Measurements from ENCODE around the gene AVPR2. TPM values are rescaled to one million over a fixed set of nuclear protein-coding genes. Genes with fewer than 3 reads are reported as not detected.
A peak's percentile ranks its signal among the peaks of the same experiment; 100 is the strongest.

Gene AVPR2
- total RNA-seq, 6 experiments from 2014 or later: not detected

GRCh38 chrX:153869473-153870287 lies 34.8 kb upstream of the AVPR2 start:
- no peak overlapping the region for H3K27ac Mint-ChIP-seq
- H3K4me1 Mint-ChIP-seq (ENCODE audit: low read depth): no peaks in the 10 kb centered on the region
- TF ChIP-seq CTCF (IDR thresholded peaks at IDR 0.05): no peak
- peaks cover 9% of the 10 kb centered on the region for H3K27me3 Mint-ChIP-seq (ENCODE audit: insufficient read depth)
- DNase-seq: no peak
- H3K9me3 Mint-ChIP-seq: no peaks in the 10 kb centered on the region
- H3K4me3 Mint-ChIP-seq: no peak overlapping the region
- no peaks in the 10 kb centered on the region; the same call in 1 of the 2 replicates for H3K36me3 Mint-ChIP-seq (ENCODE audit: low read depth)

- H3K36me3 Mint-ChIP-seq (ENCODE audit: low read depth): no peaks in the 10 kb centered on the region; the same call in 1 of the 2 replicates
- no peak for DNase-seq
- no peak overlapping the region for H3K4me3 Mint-ChIP-seq
- no peak overlapping the region for H3K27ac Mint-ChIP-seq
- no peaks in the 10 kb centered on the region for H3K4me1 Mint-ChIP-seq (ENCODE audit: low read depth)
- H3K27me3 Mint-ChIP-seq (ENCODE audit: insufficient read depth): peaks cover 9% of the 10 kb centered on the region
- no peak for TF ChIP-seq CTCF (IDR thresholded peaks at IDR 0.05)
- no peaks in the 10 kb centered on the region for H3K9me3 Mint-ChIP-seq
Measured at GRCh38 chrX:153870288-153870690, 34.2 kb upstream of the AVPR2 start.

GRCh38 chrX:153870791-153871360 lies 33.6 kb upstream of the AVPR2 start:
- Mint-ChIP-seq H3K4me3 (no peak overlapping the region), H3K36me3 (ENCODE audit: low read depth) (no peaks in the 10 kb centered on the region; the same call in 1 of the 2 replicates), H3K27ac (no peak overlapping the region), H3K4me1 (ENCODE audit: low read depth) (no peaks in the 10 kb centered on the region), H3K9me3 (no peaks in the 10 kb centered on the region), H3K27me3 (ENCODE audit: insufficient read depth) (peaks cover 9% of the 10 kb centered on the region)
- TF ChIP-seq CTCF (IDR thresholded peaks at IDR 0.05): peak; percentile 25
- DNase-seq: no peak

- Mint-ChIP-seq H3K4me1 (ENCODE audit: low read depth) (no peaks in the 10 kb centered on the region), H3K4me3 (no peak overlapping the region), H3K27me3 (ENCODE audit: insufficient read depth) (peaks cover 9% of the 10 kb centered on the region), H3K36me3 (ENCODE audit: low read depth) (no peaks in the 10 kb centered on the region; the same call in 1 of the 2 replicates), H3K9me3 (no peaks in the 10 kb centered on the region), H3K27ac (no peak overlapping the region)
- TF ChIP-seq CTCF (IDR thresholded peaks at IDR 0.05): no peak
- DNase-seq: no peak
Measured at GRCh38 chrX:153871451-153871850, 33.0 kb upstream of the AVPR2 start.

- Mint-ChIP-seq H3K4me1 (ENCODE audit: low read depth) (no peaks in the 10 kb centered on the region), H3K27me3 (ENCODE audit: insufficient read depth) (peaks cover 9% of the 10 kb centered on the region), H3K36me3 (ENCODE audit: low read depth) (no peaks in the 10 kb centered on the region; the same call in 1 of the 2 replicates), H3K4me3 (no peak overlapping the region), H3K27ac (no peak overlapping the region), H3K9me3 (no peaks in the 10 kb centered on the region)
- no peak for DNase-seq
- TF ChIP-seq CTCF (IDR thresholded peaks at IDR 0.05): no peak
Measured at GRCh38 chrX:153871946-153872878, 32.3 kb upstream of the AVPR2 start.

Data from HFFc6 (cell line).